Measurements from ENCODE around the gene EIF2D.

The EIF2D gene

GRCh38 chr1:206637605-206638004 lies 25.3 kb upstream of the EIF2D start:
- TF ChIP-seq, protein P1, sequence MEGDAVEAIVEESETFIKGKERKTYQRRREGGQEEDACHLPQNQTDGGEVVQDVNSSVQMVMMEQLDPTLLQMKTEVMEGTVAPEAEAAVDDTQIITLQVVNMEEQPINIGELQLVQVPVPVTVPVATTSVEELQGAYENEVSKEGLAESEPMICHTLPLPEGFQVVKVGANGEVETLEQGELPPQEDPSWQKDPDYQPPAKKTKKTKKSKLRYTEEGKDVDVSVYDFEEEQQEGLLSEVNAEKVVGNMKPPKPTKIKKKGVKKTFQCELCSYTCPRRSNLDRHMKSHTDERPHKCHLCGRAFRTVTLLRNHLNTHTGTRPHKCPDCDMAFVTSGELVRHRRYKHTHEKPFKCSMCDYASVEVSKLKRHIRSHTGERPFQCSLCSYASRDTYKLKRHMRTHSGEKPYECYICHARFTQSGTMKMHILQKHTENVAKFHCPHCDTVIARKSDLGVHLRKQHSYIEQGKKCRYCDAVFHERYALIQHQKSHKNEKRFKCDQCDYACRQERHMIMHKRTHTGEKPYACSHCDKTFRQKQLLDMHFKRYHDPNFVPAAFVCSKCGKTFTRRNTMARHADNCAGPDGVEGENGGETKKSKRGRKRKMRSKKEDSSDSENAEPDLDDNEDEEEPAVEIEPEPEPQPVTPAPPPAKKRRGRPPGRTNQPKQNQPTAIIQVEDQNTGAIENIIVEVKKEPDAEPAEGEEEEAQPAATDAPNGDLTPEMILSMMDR (conservative IDR thresholded peaks at IDR 0.05; ENCODE audit: low read depth, low read length): no peak
- H3K27ac ChIP-seq: no peak overlapping the region
- no peak overlapping the region for H3K4me2 ChIP-seq
- H3K9ac ChIP-seq: no peak overlapping the region
- no peaks in the 10 kb centered on the region for H4K20me1 ChIP-seq (ENCODE audit: insufficient read depth)
- no peak overlapping the region for H2AFZ ChIP-seq (ENCODE audit: low read depth)
- H3K4me1 ChIP-seq (ENCODE audit: low read depth, poor library complexity, severe bottlenecking): peaks cover 15% of the 10 kb centered on the region
- no peaks in the 10 kb centered on the region for H3K79me2 ChIP-seq (ENCODE audit: insufficient read depth, low read depth)
- H3K36me3 ChIP-seq (ENCODE audit: insufficient read depth): no peaks in the 10 kb centered on the region
- peaks cover 6% of the 10 kb centered on the region; the same call in 1 of the 2 replicates for H3K27me3 ChIP-seq (ENCODE audit: insufficient read depth, low read depth)
- no peak overlapping the region for H3K4me3 ChIP-seq (IDR thresholded peaks at IDR 0.05; ENCODE audit: insufficient read depth, low read depth, low read length)

DNA sequence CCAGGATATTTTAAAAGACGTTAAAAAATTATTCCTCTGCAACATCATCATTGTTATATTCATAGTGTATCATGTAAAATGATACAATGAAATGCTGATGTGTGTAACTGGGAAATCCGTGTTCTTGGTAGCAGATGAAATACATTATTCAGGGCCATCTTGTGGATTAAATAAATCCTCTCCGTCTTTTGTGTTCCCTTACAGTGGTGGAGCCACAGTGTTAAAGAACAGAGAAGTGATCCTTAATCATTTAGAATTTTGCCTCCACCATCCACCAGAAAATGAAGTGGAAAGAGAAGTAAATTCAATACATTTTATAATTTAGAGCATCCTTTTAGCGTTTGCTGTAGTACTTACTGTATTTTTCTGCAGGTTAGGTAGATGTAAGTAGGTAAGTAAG lies 24.4 kb upstream of the EIF2D start:
- Histone ChIP-seq H3K36me3 (ENCODE audit: insufficient read depth) (no peaks in the 10 kb centered on the region), H3K4me1 (ENCODE audit: low read depth, poor library complexity, severe bottlenecking) (peaks cover 15% of the 10 kb centered on the region), H4K20me1 (ENCODE audit: insufficient read depth) (no peaks in the 10 kb centered on the region), H3K4me2 (peak overlapping the region; percentile 74; the same call in 1 of the 2 replicates), H3K4me3 (IDR thresholded peaks at IDR 0.05; ENCODE audit: insufficient read depth, low read depth, low read length) (no peak overlapping the region), H3K79me2 (ENCODE audit: insufficient read depth, low read depth) (no peaks in the 10 kb centered on the region), H3K27ac (no peak overlapping the region), H2AFZ (ENCODE audit: low read depth) (no peak overlapping the region), H3K27me3 (ENCODE audit: insufficient read depth, low read depth) (peaks cover 6% of the 10 kb centered on the region; the same call in 1 of the 2 replicates), H3K9ac (no peak overlapping the region)
- TF ChIP-seq, protein P1 (conservative IDR thresholded peaks at IDR 0.05; ENCODE audit: low read depth, low read length): no peak

- H3K4me2 ChIP-seq: peak overlapping the region; percentile 74
- no peaks in the 10 kb centered on the region for H3K79me2 ChIP-seq (ENCODE audit: insufficient read depth, low read depth)
- peaks cover 16% of the 10 kb centered on the region for H3K4me1 ChIP-seq (ENCODE audit: low read depth, poor library complexity, severe bottlenecking)
- no peak overlapping the region for H3K27ac ChIP-seq
- no peaks in the 10 kb centered on the region for H4K20me1 ChIP-seq (ENCODE audit: insufficient read depth)
- H3K36me3 ChIP-seq (ENCODE audit: insufficient read depth): no peaks in the 10 kb centered on the region
- peak overlapping the region; percentile 94 for H2AFZ ChIP-seq (ENCODE audit: low read depth)
- TF ChIP-seq, protein P1 (conservative IDR thresholded peaks at IDR 0.05; ENCODE audit: low read depth, low read length): no peak
- peaks cover 6% of the 10 kb centered on the region; the same call in 1 of the 2 replicates for H3K27me3 ChIP-seq (ENCODE audit: insufficient read depth, low read depth)
- peak overlapping the region; percentile 81 for H3K4me3 ChIP-seq (IDR thresholded peaks at IDR 0.05; ENCODE audit: insufficient read depth, low read depth, low read length)
- no peak overlapping the region; the same call in 1 of the 2 replicates for H3K9ac ChIP-seq
Observed at GRCh38 chr1:206635978-206636345, 23.7 kb upstream of the EIF2D start.

- H2AFZ ChIP-seq (ENCODE audit: low read depth): peak within 1 kb of the TSS; percentile 94
- peaks cover 6% of the 10 kb centered on the region; the same call in 1 of the 2 replicates for H3K27me3 ChIP-seq (ENCODE audit: insufficient read depth, low read depth)
- H3K4me2 ChIP-seq: peak within 1 kb of the TSS; percentile 74
- peak within 1 kb of the TSS; percentile 81 for H3K4me3 ChIP-seq (IDR thresholded peaks at IDR 0.05; ENCODE audit: insufficient read depth, low read depth, low read length)
- TF ChIP-seq, protein P1 (conservative IDR thresholded peaks at IDR 0.05; ENCODE audit: low read depth, low read length): no peak
- H3K9ac ChIP-seq: no peak within 1 kb of the TSS; the same call in 1 of the 2 replicates
- no peaks in the 10 kb centered on the region for H4K20me1 ChIP-seq (ENCODE audit: insufficient read depth)
- no peak within 1 kb of the TSS for H3K27ac ChIP-seq
- peaks cover 20% of the 10 kb centered on the region for H3K4me1 ChIP-seq (ENCODE audit: low read depth, poor library complexity, severe bottlenecking)
- H3K79me2 ChIP-seq (ENCODE audit: insufficient read depth, low read depth): no peaks in the 10 kb centered on the region
- H3K36me3 ChIP-seq (ENCODE audit: insufficient read depth): no peaks in the 10 kb centered on the region
Observed at GRCh38 chr1:206635080-206635977, 23.1 kb upstream of the EIF2D start, which contains the start of gene DYRK3. Gene DYRK3, plus strand, starts transcription at chr1:206635536. Its CDS starts 168 bp downstream, at chr1:206635704.
